ENCODE results near the gene CHCHD5.

Gene CHCHD5

GRCh38 chr2:112626604-112627059 is 42.2 kb downstream of the CHCHD5 start:
- peak; percentile 63 to 77 for DNase-seq

GRCh38 chr2:112627060-112628040 is 42.9 kb downstream of the CHCHD5 start:
- DNase-seq: peak; percentile 28 to 52

GRCh38 chr2:112629224-112629623 is 44.8 kb downstream of the CHCHD5 start:
- DNase-seq: no peak

GRCh38 chr2:112629823-112630222 is 45.4 kb downstream of the CHCHD5 start:
- DNase-seq: no peak

GRCh38 chr2:112630268-112630667 is 45.9 kb downstream of the CHCHD5 start:
- DNase-seq: no peak

GRCh38 chr2:112633708-112634107 is 49.3 kb downstream of the CHCHD5 start:
- DNase-seq: no peak

GRCh38 chr2:112634153-112634873 is 49.9 kb downstream of the CHCHD5 start:
- DNase-seq: peak in 1 of 2 donors; percentile 45

- no peak for DNase-seq
Observed at GRCh38 chr2:112634874-112635157, 50.4 kb downstream of the CHCHD5 start.

- no peak for DNase-seq
Observed at GRCh38 chr2:112636605-112637288, 52.3 kb downstream of the CHCHD5 start.

GRCh38 chr2:112637289-112637660 is 52.9 kb downstream of the CHCHD5 start:
- DNase-seq: no peak
